ENCODE data around the gene TMEM171.

- TF ChIP-seq CTCF (IDR thresholded peaks at IDR 0.05) (no peak), EP300 (IDR thresholded peaks at IDR 0.05) (no peak)
Observed at GRCh38 chr5:73121119-73121463, 716 bp downstream of the TMEM171 start.

Measured in ovary (tissue), 3 donors.